ENCODE data around the gene RASEF.
A peak's percentile ranks its signal among the peaks of the same experiment; 100 is the strongest.
"Not testable (repeated sequence)": the region's sequence is repeated elsewhere in the genome, so short reads cannot be mapped to it uniquely, and the experiment has no call there.

RASEF gene

GRCh38 chr9:82975176-82975575 is 87.8 kb downstream of the RASEF start:
- no peak for DNase-seq (ENCODE audit: low read depth in 4 of 4, low spot score in 1 of 4)

DNA sequence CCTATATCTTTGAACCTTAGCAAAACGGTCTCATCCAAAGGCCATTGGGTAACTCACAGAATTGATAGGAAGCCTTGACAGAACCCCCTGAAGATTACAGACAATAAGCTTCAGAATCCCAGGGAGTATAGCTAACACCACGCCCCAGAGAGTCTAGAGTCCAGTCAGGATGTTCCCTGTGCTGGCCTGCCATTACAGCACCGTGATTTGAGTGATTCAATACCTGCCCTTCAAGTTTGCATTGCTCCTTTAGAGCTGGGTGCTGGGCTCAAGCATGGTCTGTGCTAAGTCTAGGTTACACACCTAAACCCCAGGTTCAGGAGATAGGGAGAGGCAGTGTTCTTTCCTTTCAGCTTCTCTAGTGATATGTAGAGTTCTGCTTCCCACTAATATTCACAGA is 90.5 kb downstream of the RASEF start:
- no peak for DNase-seq (ENCODE audit: low read depth in 4 of 4, low spot score in 1 of 4)

- no peak for DNase-seq (ENCODE audit: low read depth in 4 of 4, low spot score in 1 of 4)
Observed at GRCh38 chr9:82970359-82970758, 92.6 kb downstream of the RASEF start.

- no peak for DNase-seq (ENCODE audit: low read depth in 4 of 4, low spot score in 1 of 4)
Observed at GRCh38 chr9:82969291-82969690, 93.7 kb downstream of the RASEF start.

- no peak for DNase-seq (ENCODE audit: low read depth in 4 of 4, low spot score in 1 of 4)
Observed at GRCh38 chr9:82968816-82969215, 94.1 kb downstream of the RASEF start.

DNA sequence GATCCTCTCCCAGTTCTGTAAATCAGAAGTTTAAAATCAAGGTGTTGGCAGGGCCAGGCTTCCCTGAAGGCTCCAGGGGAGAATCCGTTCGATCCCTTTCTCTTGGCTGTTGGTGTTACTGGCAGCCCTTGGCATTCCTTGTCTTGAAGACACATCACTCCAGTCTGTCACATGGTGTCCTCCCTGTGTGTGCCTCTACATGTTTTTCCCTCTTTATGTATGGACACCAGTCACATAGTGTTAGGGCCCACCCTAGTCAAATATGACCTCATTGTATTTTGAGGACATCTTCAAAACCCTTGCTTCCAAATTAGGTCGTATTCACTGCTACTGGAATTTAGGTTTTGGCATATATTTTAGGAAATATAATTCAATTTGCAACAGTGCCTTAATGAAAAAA is 94.6 kb downstream of the RASEF start:
- DNase-seq (ENCODE audit: low read depth in 4 of 4, low spot score in 1 of 4), result no peak

- peak; percentile 5 to 42 (median 14) for DNase-seq (ENCODE audit: low read depth in 4 of 4, low spot score in 1 of 4)
Observed at GRCh38 chr9:82961504-82962125, 101.3 kb downstream of the RASEF start.

DNA sequence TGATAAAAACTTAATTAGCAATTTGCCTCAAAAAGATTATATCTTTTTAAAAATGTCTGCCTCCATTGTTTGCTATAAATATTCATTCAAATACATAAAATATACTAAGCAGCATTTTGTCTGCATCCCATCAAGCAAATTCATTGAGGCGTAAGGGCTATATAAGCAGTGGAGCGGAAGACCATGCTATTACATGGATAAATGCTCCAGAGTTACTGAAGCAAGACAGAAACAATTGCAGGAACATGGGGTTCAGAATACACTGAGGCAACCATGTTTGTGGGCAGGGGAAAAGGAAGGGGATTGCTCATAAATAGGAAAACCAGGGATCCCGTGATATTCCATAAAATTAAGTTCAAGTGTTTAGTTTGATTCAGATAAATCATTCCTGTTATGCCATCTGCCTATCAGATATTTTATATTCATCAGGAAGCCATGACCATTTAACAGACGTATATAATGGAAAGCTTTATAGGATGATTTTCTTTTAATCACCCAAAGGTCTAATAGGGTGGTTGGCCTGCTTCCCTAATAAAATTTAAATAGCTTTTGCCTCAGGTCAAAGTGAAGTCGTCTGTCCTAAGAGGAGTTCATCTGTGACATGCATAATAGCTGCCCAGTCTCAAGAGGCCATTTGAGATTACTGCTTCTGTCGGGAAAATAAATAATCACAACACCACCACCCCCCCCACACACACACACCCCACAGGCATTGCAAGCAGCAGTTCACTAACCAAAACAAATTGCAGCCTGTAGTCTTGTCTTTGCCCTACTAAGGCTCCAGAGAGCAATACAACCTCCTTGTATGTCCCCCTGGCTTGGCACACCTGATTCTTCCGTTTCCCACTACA is 105.2 kb downstream of the RASEF start:
- DNase-seq (ENCODE audit: low read depth in 4 of 4, low spot score in 1 of 4), result no peak

DNA sequence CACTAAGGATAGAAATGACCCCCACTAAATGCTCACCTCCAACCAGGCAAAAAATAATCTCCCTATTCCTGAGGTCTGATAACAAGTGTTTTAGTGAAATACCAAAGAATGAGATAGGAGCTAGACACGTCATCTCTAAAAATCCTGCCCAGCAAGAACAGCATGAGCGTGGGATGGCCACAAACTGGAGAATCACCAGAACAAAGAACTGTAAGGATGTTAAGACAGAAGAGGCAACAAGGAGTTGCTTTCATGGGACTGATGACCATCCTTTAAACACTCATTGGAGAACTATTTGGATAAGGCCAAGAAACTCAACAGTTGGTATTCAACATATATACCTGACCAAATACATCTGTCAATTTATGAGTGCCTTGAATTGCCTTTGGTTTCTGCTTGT is 113.7 kb downstream of the RASEF start:
- DNase-seq (ENCODE audit: low read depth in 4 of 4, low spot score in 1 of 4), result no peak

DNA sequence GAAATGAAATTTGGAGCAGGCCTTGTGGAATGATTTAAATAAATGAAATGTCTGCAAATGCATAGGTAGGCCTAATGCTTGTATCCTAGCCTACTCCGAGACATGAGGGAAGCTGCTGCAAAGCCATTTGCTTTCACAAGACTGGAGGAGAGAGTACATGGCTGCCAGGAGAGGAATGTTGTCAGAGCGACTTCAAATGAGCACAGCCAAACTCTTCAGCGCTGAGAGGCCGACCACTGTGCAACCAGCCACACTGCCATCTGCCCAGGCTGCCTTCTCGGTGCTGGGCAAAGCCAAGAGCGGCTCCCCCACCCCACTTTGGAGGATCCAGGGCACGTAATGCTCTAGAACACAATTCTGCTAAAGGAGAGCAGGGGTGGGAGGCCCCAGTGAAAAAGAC is 122.6 kb downstream of the RASEF start:
- no peak for DNase-seq (ENCODE audit: low read depth in 4 of 4, low spot score in 1 of 4)

DNA sequence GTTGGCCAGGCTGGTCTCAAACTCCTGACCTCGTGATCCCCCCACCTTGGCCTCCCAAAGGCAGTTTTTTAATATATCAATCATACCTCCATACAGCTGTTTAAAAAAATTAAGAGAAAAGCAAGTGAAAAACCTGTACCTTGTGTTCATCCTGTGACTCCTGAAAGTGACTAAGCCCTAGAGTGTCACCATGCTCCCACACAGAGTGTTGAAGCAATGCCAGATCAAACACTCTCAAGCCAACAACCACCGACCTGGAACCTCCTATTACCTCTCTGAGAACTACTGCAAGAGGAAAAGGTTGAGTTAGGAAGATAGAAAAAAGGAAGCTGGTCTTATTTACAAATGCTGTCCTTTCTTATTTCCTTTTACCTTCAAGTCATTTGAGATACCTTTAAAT is 123.5 kb downstream of the RASEF start:
- DNase-seq (ENCODE audit: low read depth in 4 of 4, low spot score in 1 of 4), result no peak

DNA sequence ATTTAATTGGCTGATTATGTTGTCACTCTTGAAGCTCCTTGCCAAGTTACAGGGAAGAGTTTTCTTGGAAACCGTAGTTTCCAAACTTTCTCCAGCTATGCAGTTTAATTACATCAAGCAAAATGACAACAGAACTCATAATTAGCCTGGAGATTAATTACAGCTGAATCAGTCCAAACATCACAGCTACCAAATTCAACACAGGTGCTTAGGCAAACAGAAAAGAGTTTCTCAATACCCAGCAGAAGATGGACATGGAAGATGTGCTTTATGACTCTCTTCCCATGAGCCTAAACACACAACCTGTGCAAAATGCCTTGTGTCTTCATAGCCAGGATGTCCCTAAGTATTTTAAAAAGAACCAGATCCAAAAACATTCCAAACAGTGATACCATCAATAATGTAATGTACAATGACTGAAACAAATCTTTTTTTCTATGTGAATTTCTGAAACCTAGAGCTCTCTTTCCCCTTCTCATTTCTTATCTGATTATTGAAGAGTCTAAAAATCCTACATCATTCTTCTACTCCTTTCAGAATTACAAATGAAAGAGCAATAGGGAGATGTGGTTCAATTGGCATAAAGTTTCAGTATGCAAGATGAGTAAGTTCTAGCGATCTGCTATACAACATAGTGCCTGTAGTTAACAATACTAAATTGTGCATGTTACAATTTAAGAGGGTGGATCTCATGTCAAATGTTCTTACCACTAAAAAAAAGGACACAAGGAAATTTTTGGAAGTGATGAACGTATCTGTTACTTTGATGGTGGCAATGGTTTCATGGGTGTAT is 124.3 kb downstream of the RASEF start:
- DNase-seq (ENCODE audit: low read depth in 4 of 4, low spot score in 1 of 4), result no peak

DNA sequence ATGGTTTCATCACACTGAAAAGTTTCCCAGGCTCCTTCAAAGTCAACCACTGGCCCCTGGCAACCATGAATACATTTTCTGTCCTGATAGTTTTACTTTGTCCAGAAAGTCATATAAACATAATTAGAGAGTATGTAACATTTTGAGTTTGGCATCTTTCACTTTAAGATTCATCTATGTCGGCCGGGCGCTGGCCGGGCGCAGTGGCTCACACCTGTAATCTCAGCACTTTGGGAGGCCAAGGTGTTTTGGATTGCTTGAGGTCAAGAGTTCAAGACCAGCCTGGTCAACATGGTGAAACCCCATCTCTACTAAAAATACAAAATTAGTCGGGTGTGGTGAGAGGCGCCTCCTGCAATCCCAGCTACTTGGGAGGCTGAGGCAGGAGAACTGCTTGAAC is 126.4 kb downstream of the RASEF start:
- not testable (repeated sequence) for DNase-seq (ENCODE audit: low read depth in 4 of 4, low spot score in 1 of 4)

DNA sequence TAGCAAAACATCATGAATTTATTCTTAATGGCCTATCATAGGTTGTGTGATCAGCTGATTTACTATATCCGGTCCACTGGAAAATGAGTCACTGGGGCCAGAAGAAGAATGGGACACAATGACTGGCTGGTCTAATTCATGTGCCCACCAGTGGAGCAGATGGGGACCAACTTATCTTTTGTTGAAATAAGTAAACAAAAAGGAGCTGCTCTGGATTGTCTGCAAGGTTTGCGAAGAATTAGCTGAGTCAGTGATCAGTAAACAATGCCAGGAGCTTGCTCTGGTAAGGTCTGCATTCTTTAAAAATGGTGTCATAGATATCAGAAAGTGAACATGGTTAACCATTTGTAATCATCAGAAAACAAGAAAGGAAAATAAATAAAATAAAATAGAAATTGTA is 128.0 kb downstream of the RASEF start:
- no peak for DNase-seq (ENCODE audit: low read depth in 4 of 4, low spot score in 1 of 4)

GRCh38 chr9:82934025-82934424 is 128.9 kb downstream of the RASEF start:
- not testable (repeated sequence) for DNase-seq (ENCODE audit: low read depth in 4 of 4, low spot score in 1 of 4)

- DNase-seq (ENCODE audit: low read depth in 4 of 4, low spot score in 1 of 4), result no peak
Observed at GRCh38 chr9:82930116-82930515, 132.8 kb downstream of the RASEF start.

Measured in stimulated activated CD4-positive, alpha-beta T cell treated with anti-CD3 and anti-CD28 coated beads, Interleukin-1b, Interleukin-23, amount 100 ng/mL, for 24 hours (primary cell).